Measurements from ENCODE around the gene ANAPC4.

DNA sequence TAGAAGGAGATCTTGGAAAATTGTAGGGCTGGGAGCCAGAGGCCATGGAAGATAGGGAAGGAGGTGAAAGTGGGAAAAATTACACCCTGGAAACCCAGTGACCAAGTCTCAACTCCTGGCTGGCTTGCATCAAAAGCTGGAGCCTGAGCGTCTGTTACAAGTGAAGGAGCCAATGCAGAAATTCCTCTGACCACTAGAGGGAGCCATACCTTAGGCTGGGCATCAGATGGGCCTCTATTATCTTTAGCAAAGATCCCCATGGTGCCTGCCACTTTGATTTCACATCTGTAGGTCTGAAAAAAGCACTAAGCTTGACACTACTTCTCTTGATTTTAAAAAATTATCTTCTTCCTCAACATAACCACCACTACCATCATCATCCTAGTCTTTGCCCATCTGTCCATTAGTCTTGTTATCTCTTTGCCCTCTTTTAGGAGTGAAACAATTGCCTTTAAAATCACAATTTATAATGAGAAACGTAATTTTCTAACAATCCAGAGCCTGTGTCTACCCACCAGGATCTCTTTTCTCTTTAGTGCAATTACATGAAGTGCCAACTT lies 62.9 kb downstream of the ANAPC4 start:
- TF ChIP-seq EZH2 (IDR thresholded peaks at IDR 0.05; ENCODE audit: insufficient read depth, poor library complexity, severe bottlenecking) = no peak
- TF ChIP-seq EZH2phosphoT487 (IDR thresholded peaks at IDR 0.05; ENCODE audit: insufficient read depth, low read depth) = no peak
